Activated CD8-positive, alpha-beta memory T cell treated with anti-CD3 and anti-CD28 coated beads, Interleukin-2, amount 50 U/mL, for 24 hours (primary cell): Measurements from ENCODE around the gene NAPSA.
"Not testable (repeated sequence)": the region's sequence is repeated elsewhere in the genome, so short reads cannot be mapped to it uniquely, and the experiment has no call there.

Source experiments
- DNase-seq: peaks from one replicate; pipeline ENCODE4 v3.0.0-alpha.2; 2020; ENCODE audit errors: extremely low read depth

The NAPSA gene

DNA sequence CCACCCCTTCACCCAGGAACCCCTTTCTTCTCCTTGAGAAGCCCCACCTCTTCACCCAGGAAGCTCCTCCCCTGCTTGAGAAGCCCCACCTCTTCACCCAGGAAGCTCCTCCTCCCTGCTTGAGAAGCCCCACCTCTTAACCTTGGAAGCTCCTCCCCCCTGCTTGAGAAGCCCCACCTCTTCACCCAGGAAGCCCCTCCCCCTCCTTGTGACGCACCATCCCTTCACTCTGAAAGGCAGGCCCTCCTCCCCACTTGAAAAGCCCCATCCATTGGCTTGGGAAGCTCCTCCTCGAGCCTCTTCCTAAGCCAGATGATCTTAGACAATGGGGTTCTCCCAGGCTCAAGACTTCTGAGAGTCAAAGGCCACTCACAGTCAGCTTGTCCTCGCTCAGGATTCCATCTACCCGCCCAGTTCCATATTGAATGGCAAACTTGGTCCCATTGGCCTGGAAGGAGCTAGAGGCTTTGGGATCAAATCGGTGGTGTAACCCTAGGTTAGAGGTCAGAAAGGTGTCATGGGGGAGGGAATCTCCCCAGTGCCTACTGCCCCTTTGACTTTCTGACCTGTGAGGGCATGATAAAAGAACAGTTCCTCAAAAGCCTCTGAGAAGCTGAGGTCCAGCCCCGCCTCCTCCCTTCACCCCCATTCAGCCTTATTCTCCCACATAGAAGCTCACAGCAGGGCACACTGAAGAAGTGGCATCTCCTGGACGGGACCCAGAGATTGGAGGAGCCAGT lies 4.0 kb downstream of the NAPSA start:
- DNase-seq: no peak

DNA sequence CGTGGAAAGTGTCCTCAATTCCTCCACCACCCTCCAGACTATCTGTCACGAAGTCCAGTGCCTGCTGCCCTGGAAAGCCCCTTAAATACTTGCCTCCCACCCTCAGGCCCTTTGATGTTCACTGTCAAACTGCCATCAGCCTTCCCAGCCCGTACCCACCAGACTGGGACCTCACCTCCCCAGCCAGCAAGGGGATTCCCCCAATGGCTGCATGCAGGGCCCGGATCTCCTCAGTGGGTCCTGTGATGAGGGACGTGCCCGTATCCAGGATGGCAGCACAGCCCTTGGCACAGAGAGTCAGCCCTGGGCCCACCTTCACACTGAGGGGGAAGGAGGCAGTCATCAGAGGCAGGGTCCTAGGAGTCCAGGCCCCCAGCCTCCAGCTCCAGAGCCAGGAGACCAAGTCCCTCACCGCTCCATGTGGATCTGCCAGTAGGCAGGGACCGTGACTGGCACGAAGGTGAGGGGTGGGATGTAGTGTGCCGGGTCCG lies 6.1 kb downstream of the NAPSA start:
- DNase-seq: no peak

- no peak for DNase-seq
Observed at GRCh38 chr19:50358483-50359327, 6.7 kb downstream of the NAPSA start.

DNA sequence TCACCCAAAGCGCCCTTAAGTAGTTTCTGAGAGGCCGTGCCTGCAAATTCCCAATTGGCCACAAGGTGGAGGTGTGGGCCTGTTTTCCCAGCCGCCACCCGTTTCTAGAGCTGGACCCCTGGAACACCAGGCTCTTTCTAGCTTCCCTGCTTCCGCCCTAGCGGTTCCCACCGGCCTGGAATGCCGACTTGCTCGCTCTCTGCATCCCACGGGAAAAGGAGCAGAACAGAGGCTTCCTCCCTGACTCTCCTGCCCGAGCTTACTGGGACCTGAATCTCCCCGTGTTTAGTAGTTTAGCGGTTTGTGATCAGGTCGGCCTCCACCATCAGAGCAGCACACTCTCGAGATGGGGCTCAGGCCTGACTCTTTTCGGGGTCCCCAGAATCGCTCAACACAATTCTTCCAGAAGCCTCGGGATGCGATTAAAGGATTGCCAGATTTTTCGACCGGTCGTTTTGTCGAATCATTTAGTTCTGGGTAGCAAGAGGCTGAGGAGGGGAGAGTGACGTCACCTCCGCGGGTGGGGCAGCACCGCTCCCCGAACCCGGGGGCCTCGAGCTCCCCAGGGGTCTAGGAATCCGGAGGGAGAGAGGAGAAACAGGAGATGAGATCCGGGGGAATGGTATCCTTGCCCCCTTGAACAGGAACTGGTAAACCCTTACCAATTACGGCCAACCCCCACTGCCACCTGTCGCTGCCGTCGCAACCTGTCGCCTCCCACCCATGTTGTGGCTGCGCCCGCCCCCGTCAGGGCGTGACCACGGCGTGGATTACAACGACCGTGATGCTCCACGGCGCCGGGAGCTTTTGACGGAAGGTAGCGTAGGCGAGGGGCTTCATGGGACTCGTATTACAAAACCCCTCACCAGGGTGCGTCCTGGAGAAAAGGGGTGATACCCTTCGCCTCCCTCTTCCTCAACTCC lies 8.0 kb downstream of the NAPSA start:
- DNase-seq: peak; percentile 75

DNA sequence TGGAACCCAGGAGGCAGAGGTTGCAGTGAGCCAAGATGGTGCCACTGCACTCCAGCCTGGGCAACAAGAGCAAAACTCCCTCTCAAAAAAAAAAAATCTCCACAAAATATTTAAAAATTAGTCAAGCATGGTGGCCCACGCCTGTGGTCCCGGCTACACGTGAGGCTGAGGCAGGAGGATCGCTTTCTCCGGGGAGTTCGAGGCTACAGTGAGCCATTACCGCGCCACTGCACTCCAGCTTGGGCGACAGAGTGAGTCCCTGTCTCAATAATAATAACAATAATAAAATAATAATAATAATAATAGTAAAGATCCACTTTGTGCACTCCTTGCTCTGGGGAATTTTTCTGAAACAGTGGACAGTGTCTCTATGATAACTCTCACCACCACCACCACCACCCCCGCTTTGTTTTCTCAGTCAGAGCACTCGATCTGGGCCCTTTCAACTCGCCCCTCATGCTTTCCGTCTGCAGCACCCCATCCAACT lies 8.7 kb downstream of the NAPSA start:
- DNase-seq: no peak

- not testable (repeated sequence) for DNase-seq
Observed at GRCh38 chr19:50353487-50353880, 12.0 kb downstream of the NAPSA start.

GRCh38 chr19:50352242-50352641 lies 13.2 kb downstream of the NAPSA start:
- no peak for DNase-seq

DNA sequence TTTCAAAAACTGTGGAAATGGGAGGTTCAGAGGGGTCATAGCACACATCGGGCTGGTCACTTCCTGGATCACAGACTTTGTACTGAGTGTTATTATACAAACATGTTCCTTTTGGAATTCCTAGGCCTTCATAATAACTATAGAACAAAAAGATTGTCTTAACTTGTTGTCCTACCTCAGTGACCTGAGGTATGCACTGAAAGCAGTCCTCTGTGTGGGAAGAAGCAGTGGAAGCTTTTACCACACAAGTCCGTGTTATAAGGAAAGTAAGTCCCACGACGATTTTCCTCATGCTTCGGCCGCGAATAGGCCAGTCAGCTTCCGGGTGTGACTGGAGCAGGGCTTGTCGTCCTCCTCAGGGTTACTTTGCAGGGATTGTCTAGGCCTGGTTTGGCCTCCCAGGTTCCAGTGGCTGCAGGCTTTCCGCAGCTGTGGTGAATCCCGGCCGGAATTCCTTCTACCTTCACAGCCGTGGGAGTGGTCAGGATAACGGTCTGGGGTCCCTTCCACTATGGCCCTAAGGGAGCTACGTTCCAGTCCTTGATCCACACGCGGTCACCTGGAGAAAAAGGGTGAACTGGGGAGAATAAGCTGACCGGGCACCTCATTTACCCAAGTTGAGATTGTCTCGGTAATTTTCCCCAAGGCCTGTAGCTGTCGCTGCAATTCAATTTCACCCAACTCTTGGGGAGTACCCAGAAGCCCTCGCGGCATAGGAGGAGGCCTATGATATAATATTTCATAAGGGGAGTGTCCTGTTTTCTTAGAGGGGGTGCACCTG lies 16.0 kb downstream of the NAPSA start:
- no peak for DNase-seq

GRCh38 chr19:50347089-50347581 lies 18.3 kb downstream of the NAPSA start:
- not testable (repeated sequence) for DNase-seq

- DNase-seq: no peak
Observed at GRCh38 chr19:50344661-50345318, 20.6 kb downstream of the NAPSA start.

GRCh38 chr19:50341091-50341564 lies 24.3 kb downstream of the NAPSA start:
- DNase-seq: no peak

DNA sequence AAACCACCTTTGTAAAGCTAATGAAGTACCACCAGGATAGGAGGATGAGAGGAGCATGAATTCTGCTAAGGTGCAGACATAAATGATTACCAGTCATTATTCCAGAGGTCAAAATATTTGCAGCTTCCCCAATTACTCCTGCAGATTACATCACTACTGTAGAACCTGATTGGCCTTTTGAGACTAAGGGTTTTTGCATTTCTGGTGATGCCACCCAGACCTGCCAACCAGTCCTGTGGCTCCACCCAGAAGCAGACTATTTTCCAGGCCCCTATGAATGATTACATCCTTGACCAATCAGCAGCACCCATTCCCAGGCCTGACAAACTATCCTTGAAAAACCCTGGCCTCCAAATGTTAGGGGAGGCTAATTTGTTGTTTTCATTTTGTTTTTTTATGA lies 25.1 kb downstream of the NAPSA start:
- no peak for DNase-seq

DNA sequence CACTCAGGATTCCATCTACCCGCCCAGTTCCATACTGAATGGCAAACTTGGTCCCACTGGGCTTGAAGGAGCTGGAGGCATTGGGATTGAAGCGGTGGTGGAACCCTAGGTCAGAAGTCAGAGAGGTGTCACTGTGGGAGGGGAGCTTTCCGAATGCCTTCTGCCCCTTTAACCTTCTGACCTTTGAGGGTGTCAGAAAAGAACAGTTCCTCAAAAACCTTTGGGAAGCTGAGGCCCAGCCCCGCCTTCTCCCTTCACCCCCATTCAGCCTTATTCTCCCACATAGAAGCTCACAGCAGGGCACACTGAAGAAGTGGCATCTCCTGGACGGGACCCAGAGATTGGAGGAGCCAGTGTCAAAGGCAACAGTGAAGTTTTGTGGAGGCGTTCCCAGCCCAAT lies 28.4 kb downstream of the NAPSA start:
- not testable (repeated sequence) for DNase-seq

GRCh38 chr19:50334741-50335421 lies 30.6 kb downstream of the NAPSA start:
- DNase-seq: no peak

DNA sequence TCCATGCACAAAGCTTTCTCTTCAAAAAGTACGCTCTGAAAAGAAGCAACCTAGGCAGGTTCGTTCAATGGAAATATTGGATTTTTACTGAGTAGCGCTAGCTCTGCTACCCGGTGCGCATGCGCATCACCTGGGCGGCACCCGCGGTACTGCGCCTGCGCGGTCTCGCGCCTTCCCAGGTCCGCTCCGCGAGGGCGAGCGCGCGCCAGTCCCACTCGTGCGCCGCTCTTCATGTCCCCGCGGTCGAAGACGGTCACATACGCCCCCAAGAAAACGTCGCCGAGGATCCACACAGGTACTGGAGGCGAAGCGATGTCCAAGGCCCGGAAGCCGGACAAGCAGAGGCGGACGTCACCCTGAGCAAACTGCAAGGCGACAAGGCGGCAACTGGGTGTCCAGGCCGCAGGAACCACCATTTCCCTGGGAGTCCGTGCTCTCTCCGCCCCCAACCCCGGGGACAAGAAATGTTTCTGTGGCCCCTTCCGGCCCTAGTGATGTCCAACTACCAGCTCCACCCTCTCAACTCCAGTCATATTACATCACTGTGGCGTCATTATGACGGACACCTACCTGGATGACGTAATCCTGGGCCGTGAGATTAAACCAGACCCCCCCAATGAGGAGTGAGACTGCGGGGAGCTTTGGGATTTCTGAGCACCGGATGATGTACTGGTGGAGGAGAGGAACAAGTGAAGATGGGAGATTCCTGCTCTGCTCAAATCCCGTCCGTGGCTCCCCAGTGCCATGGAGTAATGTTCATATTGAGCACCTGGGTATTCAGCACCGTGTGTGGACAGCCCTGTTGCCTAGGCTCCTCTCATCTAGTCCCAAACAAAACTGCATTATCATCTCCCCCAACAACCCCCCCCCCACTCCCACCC lies 31.5 kb downstream of the NAPSA start:
- peak; percentile 53 for DNase-seq

DNA sequence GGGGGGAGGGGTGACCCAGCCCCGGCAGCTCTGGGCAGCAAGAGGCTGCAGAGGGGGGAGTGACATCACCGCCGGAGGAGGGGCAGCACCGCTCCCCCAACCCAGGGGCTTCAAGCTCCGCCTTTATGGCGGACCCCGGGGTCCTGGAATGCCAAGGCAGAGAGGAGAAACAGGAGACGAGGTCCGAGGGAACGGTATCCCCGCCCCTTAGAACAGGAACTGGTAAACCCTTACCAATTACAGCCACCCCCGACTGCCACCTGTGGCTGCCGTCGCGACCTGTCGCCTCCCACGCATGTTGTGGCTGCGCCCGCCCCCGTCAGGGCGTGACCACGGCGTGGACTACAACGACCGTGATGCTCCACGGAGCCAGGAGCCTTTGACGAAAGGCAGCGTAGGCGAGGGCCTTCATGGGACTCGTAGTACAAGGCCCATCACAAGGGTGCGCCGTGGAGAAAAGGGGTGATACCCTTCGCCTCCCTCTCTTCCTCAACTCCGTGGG lies 32.2 kb downstream of the NAPSA start:
- DNase-seq: peak; percentile 79

- no peak for DNase-seq
Observed at GRCh38 chr19:50332244-50333038, 33.0 kb downstream of the NAPSA start.

DNA sequence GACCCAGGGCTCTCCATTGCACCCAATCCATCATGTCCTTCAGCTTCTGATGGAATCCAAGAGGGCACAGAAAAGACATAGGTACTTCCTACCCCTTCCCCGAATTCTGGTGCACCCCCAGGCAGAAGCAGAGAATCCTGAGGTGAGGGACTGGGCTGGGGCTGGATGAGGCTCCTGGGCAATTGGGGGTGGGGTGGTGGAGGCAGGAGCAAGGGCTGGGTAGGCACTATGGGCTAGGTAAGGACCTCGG lies 33.5 kb downstream of the NAPSA start:
- DNase-seq: no peak
